Parietal lobe (tissue), 2 donors: ENCODE measurements around the gene ZNF674. TPM values are rescaled to one million over a fixed set of nuclear protein-coding genes. Genes with fewer than 3 reads are reported as not detected.

Experiments
- small RNA-seq: library from RNA; depleted of rRNA; stranded (forward); fragments of <200 nt; gene quantifications from one replicate; pipeline ENCODE3, GENCODE V24; 2014; ENCODE audit warnings: low replicate concordance
- total RNA-seq: library from RNA; depleted of rRNA; stranded (reverse); fragments of >200 nt; gene quantifications from one replicate; pipeline ENCODE4 v1.2.3, GENCODE V29; 2014

Gene ZNF674
- 18.2 TPM for total RNA-seq

DNA sequence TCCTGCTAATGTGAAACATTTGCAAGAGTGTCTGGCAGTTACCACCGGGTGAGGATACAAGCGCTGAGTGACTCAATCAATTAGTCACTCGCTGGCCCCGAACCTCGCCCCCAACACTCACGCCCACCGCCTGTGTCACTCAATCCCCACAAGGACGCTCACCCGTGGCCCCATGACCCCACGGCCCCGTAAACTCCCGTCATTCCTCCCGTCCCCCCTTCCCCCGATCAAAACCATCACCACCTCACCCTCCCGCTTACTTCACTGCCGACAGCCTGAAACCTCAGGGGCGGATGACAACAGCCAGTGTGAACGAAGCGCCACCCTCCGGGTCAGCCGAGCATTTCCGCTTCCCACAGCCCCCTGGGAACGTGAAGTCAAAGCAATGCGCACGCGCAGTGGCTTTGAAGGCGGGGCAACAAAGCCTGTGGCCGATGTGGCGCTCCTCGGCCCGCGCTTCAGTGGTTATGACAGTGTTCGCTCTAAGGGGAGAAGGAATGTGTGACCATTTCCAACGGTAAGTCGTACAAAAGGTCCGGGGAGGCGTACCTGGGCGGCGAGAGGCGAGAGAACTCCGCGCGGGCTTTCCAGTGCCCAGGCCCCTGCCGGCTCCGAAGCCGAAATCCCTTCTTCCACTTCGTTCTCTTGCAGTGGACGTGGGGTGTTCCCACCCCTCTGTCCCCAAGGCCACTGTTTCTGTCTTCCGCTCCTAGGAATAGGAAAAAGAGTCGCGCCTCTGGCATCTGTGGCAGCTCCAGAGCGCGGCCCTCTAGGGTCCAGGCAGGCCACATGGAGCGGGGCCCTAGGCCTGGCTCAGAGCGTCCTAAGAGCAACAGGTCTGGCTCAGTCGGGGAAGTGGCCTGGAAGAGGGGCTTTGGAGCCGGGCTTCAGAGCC is at the start of gene ZNF674:
ZNF674 (minus strand) TSS at position 311 of the 895 bp plus-strand sequence. CDS start 3,334 bp downstream, outside the sequence.

DNA sequence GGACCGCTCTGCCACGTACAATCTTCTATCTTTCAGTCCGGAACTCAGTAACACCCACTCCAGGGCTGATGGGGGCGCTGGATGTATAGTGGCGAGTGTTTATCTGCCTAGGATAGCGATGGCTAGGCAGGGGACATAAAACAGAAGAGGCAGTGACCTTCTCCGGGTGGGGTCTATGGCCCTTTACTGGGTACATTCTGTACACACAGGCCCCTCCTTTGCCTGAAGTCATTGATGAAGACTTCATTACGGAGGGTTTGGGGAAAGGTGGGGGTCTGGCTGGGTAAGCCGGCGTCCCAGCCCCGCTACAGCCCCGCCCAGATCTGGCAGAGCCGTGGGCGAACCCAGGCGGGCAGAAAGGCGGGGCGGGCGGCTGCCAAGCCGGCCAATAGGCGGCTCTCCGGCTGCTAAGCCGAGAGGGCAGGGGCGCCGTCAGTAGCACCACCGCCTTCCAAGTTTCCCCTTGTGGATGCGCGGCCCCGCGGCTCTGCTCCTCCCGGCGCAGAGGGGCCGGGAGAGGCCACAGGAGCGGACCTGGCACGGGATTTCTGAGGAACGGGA is 28.2 kb upstream of the ZNF674 start, which contains the start of gene CHST7:
CHST7 (plus strand) TSS at position 435 of the 561 bp plus-strand sequence. CDS start 167 bp downstream, outside the sequence.

Small RNA genes within 50 kb of the gene (small RNA-seq; reads per million reads assigned to genes)
- not detected for gene RF00017
- gene RNU6-50P: not detected

Other genes starting within 250 kb of the ZNF674 start
- 5.0 TPM for gene CHST7, start 28.3 kb upstream of the ZNF674 start, total RNA-seq
- 31.0 TPM for gene SLC9A7, start 213.7 kb upstream of the ZNF674 start, total RNA-seq